ENCODE data around the gene SUPT6H.

GRCh38 chr17:28745786-28746411 lies 83.9 kb downstream of the SUPT6H start:
- TF ChIP-seq CTCF (IDR thresholded peaks at IDR 0.05) = no peak
- no peak for TF ChIP-seq EZH2 (IDR thresholded peaks at IDR 0.05)

Data from neural progenitor cell (in vitro differentiated cells).